WTC11 (cell line): ENCODE results near the gene SEMA4A.

ENCODE experiments used
- CBFB ChIP-seq: sonication (generic); formaldehyde crosslinking; IDR thresholded peaks from 2 replicates; pipeline ENCODE4 v1.8.1; 2022; ENCODE audit warnings: mild to moderate bottlenecking, low read depth, missing genetic modification reagents
- CREB1 ChIP-seq: sonication (generic); formaldehyde crosslinking; IDR thresholded peaks from 2 replicates; pipeline ENCODE4 v1.8.0; 2023; ENCODE audit warnings: mild to moderate bottlenecking, missing genetic modification reagents
- ETV6 ChIP-seq: sonication (generic); formaldehyde crosslinking; IDR thresholded peaks from 2 replicates; pipeline ENCODE4 v1.8.1; 2022; ENCODE audit warnings: mild to moderate bottlenecking, missing genetic modification reagents
- NFYB ChIP-seq: sonication (generic); formaldehyde crosslinking; conservative IDR thresholded peaks from 2 replicates; pipeline ENCODE4 v1.8.0; 2022; ENCODE audit warnings: low read depth, missing genetic modification reagents
- NR1H2 ChIP-seq: sonication (generic); formaldehyde crosslinking; IDR thresholded peaks from 2 replicates; pipeline ENCODE4 v1.9.0; 2021; ENCODE audit warnings: mild to moderate bottlenecking, moderate library complexity, missing genetic modification reagents
- TCF7 ChIP-seq: sonication (generic); formaldehyde crosslinking; IDR thresholded peaks from 2 replicates; pipeline ENCODE4 v1.8.0; 2022; ENCODE audit warnings: mild to moderate bottlenecking, low read depth, missing genetic modification reagents, moderate library complexity
- ZNF121 ChIP-seq: sonication (generic); formaldehyde crosslinking; IDR thresholded peaks from 2 replicates; pipeline ENCODE4 v1.8.0; 2023; ENCODE audit warnings: missing genetic modification reagents
- TF ChIP-seq, protein P1 (sequence below): fragments of 200-600 bp; IDR thresholded peaks from 2 replicates; pipeline ENCODE4 v1.8.0; 2022; ENCODE audit warnings: antibody characterized with exemption
- TF ChIP-seq, protein P2 (sequence below): sonication (generic); formaldehyde crosslinking; IDR thresholded peaks from 2 replicates; pipeline ENCODE4 v1.8.1; 2023; ENCODE audit warnings: mild to moderate bottlenecking, missing genetic modification reagents, moderate library complexity
- TF ChIP-seq, protein P3 (sequence below): sonication (generic); formaldehyde crosslinking; IDR thresholded peaks from 2 replicates; pipeline ENCODE4 v1.8.0; 2022; ENCODE audit warnings: mild to moderate bottlenecking, missing genetic modification reagents
- TF ChIP-seq, protein P4 (sequence below): sonication (generic); formaldehyde crosslinking; IDR thresholded peaks from 2 replicates; pipeline ENCODE4 v1.8.1; 2023; ENCODE audit warnings: mild to moderate bottlenecking, missing genetic modification reagents, moderate library complexity
- TF ChIP-seq, protein P5 (sequence below): fragments of 250-450 bp; sonication (Bioruptor Pico); IDR thresholded peaks from 2 replicates; pipeline ENCODE4 v1.8.0; 2021; ENCODE audit warnings: mild to moderate bottlenecking
- TF ChIP-seq, protein P6 (sequence below): fragments of 250-450 bp; sonication (Bioruptor Pico); IDR thresholded peaks from 2 replicates; pipeline ENCODE4 v2.1.2; 2022; ENCODE audit warnings: mild to moderate bottlenecking, moderate library complexity
- TF ChIP-seq, protein P7 (sequence below): sonication (generic); formaldehyde crosslinking; IDR thresholded peaks from 2 replicates; pipeline ENCODE4 v1.8.0; 2023; ENCODE audit warnings: mild to moderate bottlenecking, missing genetic modification reagents

DNA sequence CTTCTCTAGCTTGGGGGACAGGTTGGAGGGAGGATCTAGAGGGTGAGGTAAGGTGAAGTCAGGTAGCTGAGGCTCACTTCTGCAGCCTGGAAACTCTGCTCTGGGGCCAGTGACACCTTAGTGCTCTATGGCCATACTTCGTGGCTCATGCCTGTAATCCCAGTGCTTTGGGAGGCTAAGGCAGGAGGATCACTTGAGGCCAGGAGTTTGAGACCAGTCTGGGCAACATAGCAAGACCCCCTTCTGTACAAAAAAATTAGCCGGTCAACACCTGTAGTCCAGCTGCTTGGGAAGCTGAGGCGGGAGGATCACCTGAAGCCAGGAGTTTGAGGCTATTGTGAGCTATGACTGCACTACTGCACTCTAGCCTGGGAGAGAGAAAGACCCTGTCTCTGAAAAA lies 33.1 kb upstream of the SEMA4A start:
- TF ChIP-seq, protein P1, sequence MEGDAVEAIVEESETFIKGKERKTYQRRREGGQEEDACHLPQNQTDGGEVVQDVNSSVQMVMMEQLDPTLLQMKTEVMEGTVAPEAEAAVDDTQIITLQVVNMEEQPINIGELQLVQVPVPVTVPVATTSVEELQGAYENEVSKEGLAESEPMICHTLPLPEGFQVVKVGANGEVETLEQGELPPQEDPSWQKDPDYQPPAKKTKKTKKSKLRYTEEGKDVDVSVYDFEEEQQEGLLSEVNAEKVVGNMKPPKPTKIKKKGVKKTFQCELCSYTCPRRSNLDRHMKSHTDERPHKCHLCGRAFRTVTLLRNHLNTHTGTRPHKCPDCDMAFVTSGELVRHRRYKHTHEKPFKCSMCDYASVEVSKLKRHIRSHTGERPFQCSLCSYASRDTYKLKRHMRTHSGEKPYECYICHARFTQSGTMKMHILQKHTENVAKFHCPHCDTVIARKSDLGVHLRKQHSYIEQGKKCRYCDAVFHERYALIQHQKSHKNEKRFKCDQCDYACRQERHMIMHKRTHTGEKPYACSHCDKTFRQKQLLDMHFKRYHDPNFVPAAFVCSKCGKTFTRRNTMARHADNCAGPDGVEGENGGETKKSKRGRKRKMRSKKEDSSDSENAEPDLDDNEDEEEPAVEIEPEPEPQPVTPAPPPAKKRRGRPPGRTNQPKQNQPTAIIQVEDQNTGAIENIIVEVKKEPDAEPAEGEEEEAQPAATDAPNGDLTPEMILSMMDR: no peak
- TF ChIP-seq, protein P2, sequence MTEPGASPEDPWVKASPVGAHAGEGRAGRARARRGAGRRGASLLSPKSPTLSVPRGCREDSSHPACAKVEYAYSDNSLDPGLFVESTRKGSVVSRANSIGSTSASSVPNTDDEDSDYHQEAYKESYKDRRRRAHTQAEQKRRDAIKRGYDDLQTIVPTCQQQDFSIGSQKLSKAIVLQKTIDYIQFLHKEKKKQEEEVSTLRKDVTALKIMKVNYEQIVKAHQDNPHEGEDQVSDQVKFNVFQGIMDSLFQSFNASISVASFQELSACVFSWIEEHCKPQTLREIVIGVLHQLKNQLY (CRISPR knock-in tag): no peak
- no peak for TF ChIP-seq NR1H2
- TF ChIP-seq CBFB (CRISPR knock-in tag): no peak
- no peak for TF ChIP-seq ETV6 (CRISPR knock-in tag)
- TF ChIP-seq, protein P3, sequence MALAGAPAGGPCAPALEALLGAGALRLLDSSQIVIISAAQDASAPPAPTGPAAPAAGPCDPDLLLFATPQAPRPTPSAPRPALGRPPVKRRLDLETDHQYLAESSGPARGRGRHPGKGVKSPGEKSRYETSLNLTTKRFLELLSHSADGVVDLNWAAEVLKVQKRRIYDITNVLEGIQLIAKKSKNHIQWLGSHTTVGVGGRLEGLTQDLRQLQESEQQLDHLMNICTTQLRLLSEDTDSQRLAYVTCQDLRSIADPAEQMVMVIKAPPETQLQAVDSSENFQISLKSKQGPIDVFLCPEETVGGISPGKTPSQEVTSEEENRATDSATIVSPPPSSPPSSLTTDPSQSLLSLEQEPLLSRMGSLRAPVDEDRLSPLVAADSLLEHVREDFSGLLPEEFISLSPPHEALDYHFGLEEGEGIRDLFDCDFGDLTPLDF: no peak
- TF ChIP-seq, protein P4, sequence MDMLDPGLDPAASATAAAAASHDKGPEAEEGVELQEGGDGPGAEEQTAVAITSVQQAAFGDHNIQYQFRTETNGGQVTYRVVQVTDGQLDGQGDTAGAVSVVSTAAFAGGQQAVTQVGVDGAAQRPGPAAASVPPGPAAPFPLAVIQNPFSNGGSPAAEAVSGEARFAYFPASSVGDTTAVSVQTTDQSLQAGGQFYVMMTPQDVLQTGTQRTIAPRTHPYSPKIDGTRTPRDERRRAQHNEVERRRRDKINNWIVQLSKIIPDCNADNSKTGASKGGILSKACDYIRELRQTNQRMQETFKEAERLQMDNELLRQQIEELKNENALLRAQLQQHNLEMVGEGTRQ (CRISPR knock-in tag): no peak
- TF ChIP-seq TCF7 (CRISPR knock-in tag): no peak
- TF ChIP-seq, protein P5, sequence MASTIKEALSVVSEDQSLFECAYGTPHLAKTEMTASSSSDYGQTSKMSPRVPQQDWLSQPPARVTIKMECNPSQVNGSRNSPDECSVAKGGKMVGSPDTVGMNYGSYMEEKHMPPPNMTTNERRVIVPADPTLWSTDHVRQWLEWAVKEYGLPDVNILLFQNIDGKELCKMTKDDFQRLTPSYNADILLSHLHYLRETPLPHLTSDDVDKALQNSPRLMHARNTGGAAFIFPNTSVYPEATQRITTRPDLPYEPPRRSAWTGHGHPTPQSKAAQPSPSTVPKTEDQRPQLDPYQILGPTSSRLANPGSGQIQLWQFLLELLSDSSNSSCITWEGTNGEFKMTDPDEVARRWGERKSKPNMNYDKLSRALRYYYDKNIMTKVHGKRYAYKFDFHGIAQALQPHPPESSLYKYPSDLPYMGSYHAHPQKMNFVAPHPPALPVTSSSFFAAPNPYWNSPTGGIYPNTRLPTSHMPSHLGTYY: no peak
- TF ChIP-seq CREB1: no peak
- TF ChIP-seq ZNF121 (CRISPR knock-in tag): peak; percentile 88
- TF ChIP-seq, protein P6, sequence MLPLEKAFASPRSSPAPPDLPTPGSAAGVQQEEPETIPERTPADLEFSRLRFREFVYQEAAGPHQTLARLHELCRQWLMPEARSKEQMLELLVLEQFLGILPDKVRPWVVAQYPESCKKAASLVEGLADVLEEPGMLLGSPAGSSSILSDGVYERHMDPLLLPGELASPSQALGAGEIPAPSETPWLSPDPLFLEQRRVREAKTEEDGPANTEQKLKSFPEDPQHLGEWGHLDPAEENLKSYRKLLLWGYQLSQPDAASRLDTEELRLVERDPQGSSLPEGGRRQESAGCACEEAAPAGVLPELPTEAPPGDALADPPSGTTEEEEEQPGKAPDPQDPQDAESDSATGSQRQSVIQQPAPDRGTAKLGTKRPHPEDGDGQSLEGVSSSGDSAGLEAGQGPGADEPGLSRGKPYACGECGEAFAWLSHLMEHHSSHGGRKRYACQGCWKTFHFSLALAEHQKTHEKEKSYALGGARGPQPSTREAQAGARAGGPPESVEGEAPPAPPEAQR (CRISPR knock-in tag): no peak
- TF ChIP-seq NFYB (CRISPR knock-in tag): no peak
- TF ChIP-seq, protein P7, sequence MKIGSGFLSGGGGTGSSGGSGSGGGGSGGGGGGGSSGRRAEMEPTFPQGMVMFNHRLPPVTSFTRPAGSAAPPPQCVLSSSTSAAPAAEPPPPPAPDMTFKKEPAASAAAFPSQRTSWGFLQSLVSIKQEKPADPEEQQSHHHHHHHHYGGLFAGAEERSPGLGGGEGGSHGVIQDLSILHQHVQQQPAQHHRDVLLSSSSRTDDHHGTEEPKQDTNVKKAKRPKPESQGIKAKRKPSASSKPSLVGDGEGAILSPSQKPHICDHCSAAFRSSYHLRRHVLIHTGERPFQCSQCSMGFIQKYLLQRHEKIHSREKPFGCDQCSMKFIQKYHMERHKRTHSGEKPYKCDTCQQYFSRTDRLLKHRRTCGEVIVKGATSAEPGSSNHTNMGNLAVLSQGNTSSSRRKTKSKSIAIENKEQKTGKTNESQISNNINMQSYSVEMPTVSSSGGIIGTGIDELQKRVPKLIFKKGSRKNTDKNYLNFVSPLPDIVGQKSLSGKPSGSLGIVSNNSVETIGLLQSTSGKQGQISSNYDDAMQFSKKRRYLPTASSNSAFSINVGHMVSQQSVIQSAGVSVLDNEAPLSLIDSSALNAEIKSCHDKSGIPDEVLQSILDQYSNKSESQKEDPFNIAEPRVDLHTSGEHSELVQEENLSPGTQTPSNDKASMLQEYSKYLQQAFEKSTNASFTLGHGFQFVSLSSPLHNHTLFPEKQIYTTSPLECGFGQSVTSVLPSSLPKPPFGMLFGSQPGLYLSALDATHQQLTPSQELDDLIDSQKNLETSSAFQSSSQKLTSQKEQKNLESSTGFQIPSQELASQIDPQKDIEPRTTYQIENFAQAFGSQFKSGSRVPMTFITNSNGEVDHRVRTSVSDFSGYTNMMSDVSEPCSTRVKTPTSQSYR (CRISPR knock-in tag): no peak
